Activated CD4-positive, alpha-beta T cell treated with anti-CD3 and anti-CD28 coated beads, Interleukin-10, Interleukin-2, amounts not matched to agents 100 ng/mL and 50 ng/mL, durations not matched to agents 16 hours and 8 hours (primary cell): Measurements from ENCODE around the gene MCCC1.
"Not testable (repeated sequence)": the region's sequence is repeated elsewhere in the genome, so short reads cannot be mapped to it uniquely, and the experiment has no call there.

Experiments
- DNase-seq: peaks from one replicate; pipeline ENCODE4 v3.0.0-alpha.2; 2020

MCCC1 gene

GRCh38 chr3:183099026-183099837 lies at the start of gene MCCC1:
MCCC1 (minus strand) TSS chr3:183099496; CDS start chr3:183099440, 56 bp downstream.
- peak; percentile 99 for DNase-seq

- DNase-seq: no peak
Observed at GRCh38 chr3:183148056-183148455, 48.8 kb upstream of the MCCC1 start.

- DNase-seq: no peak
Observed at GRCh38 chr3:183144363-183144762, 45.1 kb upstream of the MCCC1 start.

- no peak for DNase-seq
Observed at GRCh38 chr3:183142199-183142598, 42.9 kb upstream of the MCCC1 start.

GRCh38 chr3:183134844-183135243 lies 35.5 kb upstream of the MCCC1 start:
- DNase-seq: no peak

GRCh38 chr3:183132409-183132808 lies 33.1 kb upstream of the MCCC1 start:
- no peak for DNase-seq

GRCh38 chr3:183131735-183132134 lies 32.4 kb upstream of the MCCC1 start:
- DNase-seq: no peak

GRCh38 chr3:183131186-183131725 lies 32.0 kb upstream of the MCCC1 start:
- DNase-seq: no peak

GRCh38 chr3:183129243-183129642 lies 29.9 kb upstream of the MCCC1 start:
- no peak for DNase-seq

- no peak for DNase-seq
Observed at GRCh38 chr3:183128709-183129108, 29.4 kb upstream of the MCCC1 start.

GRCh38 chr3:183123891-183124290 lies 24.6 kb upstream of the MCCC1 start:
- no peak for DNase-seq

- DNase-seq: peak; percentile 50
Observed at GRCh38 chr3:183122257-183122932, 23.1 kb upstream of the MCCC1 start.

- no peak for DNase-seq
Observed at GRCh38 chr3:183120538-183121215, 21.4 kb upstream of the MCCC1 start.

GRCh38 chr3:183117056-183117455 lies 17.8 kb upstream of the MCCC1 start:
- DNase-seq: no peak

GRCh38 chr3:183116025-183116614 lies 16.8 kb upstream of the MCCC1 start:
- peak; percentile 87 for DNase-seq

- DNase-seq: no peak
Observed at GRCh38 chr3:183114384-183115178, 15.3 kb upstream of the MCCC1 start.

- not testable (repeated sequence) for DNase-seq
Observed at GRCh38 chr3:183109847-183110246, 10.6 kb upstream of the MCCC1 start.

GRCh38 chr3:183108470-183108869 lies 9.2 kb upstream of the MCCC1 start:
- no peak for DNase-seq

- no peak for DNase-seq
Observed at GRCh38 chr3:183108001-183108449, 8.7 kb upstream of the MCCC1 start.

GRCh38 chr3:183107372-183107771 lies 8.1 kb upstream of the MCCC1 start:
- DNase-seq: not testable (repeated sequence)

GRCh38 chr3:183106635-183107034 lies 7.3 kb upstream of the MCCC1 start:
- DNase-seq: no peak

- not testable (repeated sequence) for DNase-seq
Observed at GRCh38 chr3:183103950-183104349, 4.7 kb upstream of the MCCC1 start.
